Gastroesophageal sphincter (tissue), 4 donors: Measurements from ENCODE around the gene STK25. TPM values are rescaled to one million over a fixed set of nuclear protein-coding genes. Genes with fewer than 3 reads are reported as not detected.
"Not testable (repeated sequence)": the region's sequence is repeated elsewhere in the genome, so short reads cannot be mapped to it uniquely, and the experiment has no call there.

Source experiments
- ATAC-seq: fragments of 150-250 bp; one replicate; pipeline ENCODE4 v1.9.1; 2016; ENCODE audit warnings: mild to moderate bottlenecking, moderate library complexity
- H3K27ac ChIP-seq, 4 donors: fragments of 200-600 bp; sonication (generic) in 3 of 4; 1 replicate in 3 of 4; 2 replicates in 1 of 4; pipeline ENCODE4 v1.5.1; 2016 to 2019
- H3K27me3 ChIP-seq: fragments of 200-600 bp; sonication (generic); one replicate; pipeline ENCODE4 v1.5.1; 2019
- H3K36me3 ChIP-seq, 2 donors: fragments of 200-600 bp; sonication (generic); one replicate each; pipeline ENCODE4 v1.5.1; 2019; ENCODE audit warnings: control low read depth in 1 of 2
- H3K4me1 ChIP-seq, 3 donors: fragments of 200-600 bp; sonication (generic); 1 replicate in 2 of 3; 2 replicates in 1 of 3; pipeline ENCODE4 v1.5.1; 2016 to 2019; ENCODE audit warnings: control low read depth in 2 of 3
- H3K4me3 ChIP-seq, 2 donors: fragments of 200-600 bp; sonication (generic); one replicate each; pipeline ENCODE4 v1.5.1; 2019; ENCODE audit warnings: mild to moderate bottlenecking in 1 of 2, moderate library complexity in 1 of 2
- H3K9me3 ChIP-seq, 3 donors: fragments of 200-600 bp; sonication (generic); one replicate each; pipeline ENCODE4 v1.5.1; 2017 to 2019; ENCODE audit warnings: control low read depth in 2 of 3
- CTCF ChIP-seq, 4 experiments: fragments of 200-600 bp in 2 of 4; fragments of 450-650 bp in 2 of 4; sonication (generic) in 1 of 4; IDR thresholded peaks; one replicate each; pipeline ENCODE4 v1.5.1; 2017 to 2019; ENCODE audit warnings: antibody characterized with exemption in 4 of 4, mild to moderate bottlenecking in 2 of 4, moderate library complexity in 2 of 4
- EP300 ChIP-seq: sonication (generic); formaldehyde crosslinking; IDR thresholded peaks from one replicate; pipeline ENCODE4 v1.6.1; 2017; ENCODE audit warnings: antibody characterized with exemption, mild to moderate bottlenecking
- POLR2A ChIP-seq, 2 donors: fragments of 450-650 bp; IDR thresholded peaks; one replicate each; pipeline ENCODE4 v1.6.1; 2017; ENCODE audit warnings: antibody characterized with exemption in 2 of 2, mild to moderate bottlenecking in 2 of 2, moderate library complexity in 1 of 2
- POLR2AphosphoS5 ChIP-seq: sonication (generic); formaldehyde crosslinking; IDR thresholded peaks from one replicate; pipeline ENCODE4 v1.6.1; 2017; ENCODE audit warnings: antibody characterized with exemption
- WGBS, 2 donors: methylation state at CpG; one replicate each; pipeline ENCODE4 v1.1.5; 2018; ENCODE audit warnings: low coverage in 1 of 2; 5-methylcytosine and 5-hydroxymethylcytosine counted together
- total RNA-seq, 4 donors: library from RNA; depleted of rRNA; stranded (reverse); fragments of >200 nt; gene quantifications; one replicate each; pipeline ENCODE4 v1.1.0, GENCODE V29; 2016

The STK25 gene
- total RNA-seq, 4 donors from 2014 or later = 125 to 234 (median 174) TPM

- H3K9me3 ChIP-seq = no peaks in the 10 kb centered on the region
- TF ChIP-seq CTCF (IDR thresholded peaks at IDR 0.05) (no peak), EP300 (no peak), POLR2AphosphoS5 (no peak), POLR2A (IDR thresholded peaks at IDR 0.05) (no peak)
- no peak overlapping the region for H3K4me3 ChIP-seq
- no peaks in the 10 kb centered on the region for H3K4me1 ChIP-seq
- no peak for ATAC-seq
- no peaks in the 10 kb centered on the region for H3K27me3 ChIP-seq
- H3K27ac ChIP-seq = no peak overlapping the region
- H3K36me3 ChIP-seq = no peaks in the 10 kb centered on the region
- 67 to 81% methylated on average over 3 to 6 of the region's 8 CpGs for WGBS, 2 donors
Observed at GRCh38 chr2:241530571-241530970, 22.2 kb upstream of the STK25 start.

- 88 to 93% methylated on average over 15 to 18 of the region's 31 CpGs for WGBS, 2 donors
Observed at GRCh38 chr2:241525818-241526780, 17.7 kb upstream of the STK25 start.

GRCh38 chr2:241522477-241522876 is 14.1 kb upstream of the STK25 start:
- no peak for TF ChIP-seq CTCF (IDR thresholded peaks at IDR 0.05)
- TF ChIP-seq POLR2A (IDR thresholded peaks at IDR 0.05) = no peak
- no peak for TF ChIP-seq EP300
- no peak for TF ChIP-seq POLR2AphosphoS5
- Histone ChIP-seq H3K27me3 (peaks cover 40% of the 10 kb centered on the region), H3K9me3 (no peaks in the 10 kb centered on the region), H3K36me3 (no peaks in the 10 kb centered on the region), H3K27ac (no peak overlapping the region), H3K4me3 (no peak overlapping the region), H3K4me1 (no peaks in the 10 kb centered on the region)
- no peak for ATAC-seq
- WGBS, 2 donors = 94% methylated on average over 2 of the region's 5 CpGs; no CpG with 5 or more reads in 1 of the 2 donors

More at GRCh38 chr2:241525818-241526780, 17.7 kb upstream of the STK25 start:
- H3K36me3 ChIP-seq, H3K4me1 ChIP-seq, H3K27ac ChIP-seq, H3K4me3 ChIP-seq, H3K9me3 ChIP-seq, ATAC-seq: not testable (repeated sequence)
- peaks cover 20% of the 10 kb centered on the region for H3K27me3 ChIP-seq

GRCh38 chr2:241519669-241520068 is 11.3 kb upstream of the STK25 start:
- no peak overlapping the region for H3K27ac ChIP-seq
- H3K4me3 ChIP-seq = no peak overlapping the region
- no peak for TF ChIP-seq POLR2A (IDR thresholded peaks at IDR 0.05)
- TF ChIP-seq CTCF (IDR thresholded peaks at IDR 0.05) = no peak
- TF ChIP-seq POLR2AphosphoS5 = no peak
- no peak for TF ChIP-seq EP300
- no peaks in the 10 kb centered on the region for H3K4me1 ChIP-seq
- H3K9me3 ChIP-seq = no peaks in the 10 kb centered on the region
- WGBS, 2 donors = 54 to 67% methylated on average over 1 to 11 of the region's 11 CpGs
- peaks cover 40% of the 10 kb centered on the region for H3K27me3 ChIP-seq
- no peaks in the 10 kb centered on the region for H3K36me3 ChIP-seq
- ATAC-seq = no peak

- ATAC-seq = no peak
- Histone ChIP-seq H3K27me3 (peaks cover 31% of the 10 kb centered on the region), H3K27ac (no peak overlapping the region), H3K36me3 (no peaks in the 10 kb centered on the region), H3K9me3 (no peaks in the 10 kb centered on the region), H3K4me3 (no peak overlapping the region), H3K4me1 (no peaks in the 10 kb centered on the region)
- TF ChIP-seq EP300 = no peak
- 89 to 99% methylated on average over 5 of the region's 6 CpGs for WGBS, 2 donors
Observed at GRCh38 chr2:241517297-241517696, 8.9 kb upstream of the STK25 start.

- TF ChIP-seq EP300 = no peak
- no peak for TF ChIP-seq CTCF (IDR thresholded peaks at IDR 0.05)
- TF ChIP-seq POLR2AphosphoS5 = no peak
- no peak for TF ChIP-seq POLR2A (IDR thresholded peaks at IDR 0.05)
Observed at GRCh38 chr2:241516520-241516965, 8.2 kb upstream of the STK25 start.

More at GRCh38 chr2:241516520-241516965, 8.2 kb upstream of the STK25 start:
- no peaks in the 10 kb centered on the region for H3K4me1 ChIP-seq
- no peak for ATAC-seq
- no peaks in the 10 kb centered on the region for H3K36me3 ChIP-seq
- H3K27me3 ChIP-seq = peaks cover 24% of the 10 kb centered on the region
- 93% methylated on average over 2 of the region's 3 CpGs; no CpG with 5 or more reads in 1 of the 2 donors for WGBS, 2 donors
- no peak overlapping the region for H3K4me3 ChIP-seq
- no peaks in the 10 kb centered on the region for H3K9me3 ChIP-seq
- no peak overlapping the region for H3K27ac ChIP-seq
